WTC11 (cell line): ENCODE measurements around the gene RNF126.
"Not testable (repeated sequence)": the region's sequence is repeated elsewhere in the genome, so short reads cannot be mapped to it uniquely, and the experiment has no call there.

Experiments
- NFE2L1 ChIP-seq: sonication (generic); formaldehyde crosslinking; IDR thresholded peaks from 2 replicates; pipeline ENCODE4 v1.8.1; 2023; ENCODE audit warnings: missing genetic modification reagents
- TF ChIP-seq, protein P1 (sequence below): fragments of 200-600 bp; IDR thresholded peaks from 2 replicates; pipeline ENCODE4 v1.8.0; 2022; ENCODE audit warnings: antibody characterized with exemption
- TF ChIP-seq, protein P2 (sequence below): sonication (generic); formaldehyde crosslinking; IDR thresholded peaks from 2 replicates; pipeline ENCODE4 v1.8.0; 2022; ENCODE audit warnings: mild to moderate bottlenecking, missing genetic modification reagents

DNA sequence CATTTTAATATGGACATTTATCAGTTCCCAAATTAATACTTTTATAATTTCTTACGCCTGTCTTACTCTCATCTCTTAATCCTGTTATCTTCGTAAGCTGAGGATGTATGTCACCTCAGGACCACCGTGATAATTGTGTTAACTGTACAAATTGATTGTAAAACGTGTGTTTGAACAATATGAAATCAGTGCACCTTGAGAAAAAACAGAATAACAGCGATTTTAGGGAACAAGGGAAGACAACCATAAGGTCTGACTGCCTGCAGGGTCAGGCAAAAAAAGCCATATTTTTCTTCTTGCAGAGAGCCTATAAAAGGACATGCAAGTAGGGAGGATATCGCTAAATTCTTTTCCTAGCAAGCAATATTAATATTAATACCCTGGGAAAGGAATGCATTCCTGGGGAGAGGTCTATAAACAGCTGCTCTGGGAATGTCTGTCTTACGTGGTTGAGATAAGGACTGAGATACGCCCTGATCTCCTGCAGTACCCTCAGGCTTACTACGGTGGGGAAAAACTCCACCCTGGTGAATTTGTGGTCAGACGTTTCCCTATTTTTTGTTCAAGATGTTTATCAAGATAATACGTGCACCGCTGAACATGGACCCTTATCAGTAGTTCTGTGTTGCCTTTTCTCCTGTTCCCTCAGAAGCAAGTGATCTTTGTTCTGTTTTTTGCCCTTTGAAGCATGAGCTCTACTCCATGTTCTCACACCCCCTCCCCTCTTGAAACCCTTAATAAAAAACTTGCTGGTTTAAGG is 5.8 kb upstream of the RNF126 start:
- TF ChIP-seq, protein P1, sequence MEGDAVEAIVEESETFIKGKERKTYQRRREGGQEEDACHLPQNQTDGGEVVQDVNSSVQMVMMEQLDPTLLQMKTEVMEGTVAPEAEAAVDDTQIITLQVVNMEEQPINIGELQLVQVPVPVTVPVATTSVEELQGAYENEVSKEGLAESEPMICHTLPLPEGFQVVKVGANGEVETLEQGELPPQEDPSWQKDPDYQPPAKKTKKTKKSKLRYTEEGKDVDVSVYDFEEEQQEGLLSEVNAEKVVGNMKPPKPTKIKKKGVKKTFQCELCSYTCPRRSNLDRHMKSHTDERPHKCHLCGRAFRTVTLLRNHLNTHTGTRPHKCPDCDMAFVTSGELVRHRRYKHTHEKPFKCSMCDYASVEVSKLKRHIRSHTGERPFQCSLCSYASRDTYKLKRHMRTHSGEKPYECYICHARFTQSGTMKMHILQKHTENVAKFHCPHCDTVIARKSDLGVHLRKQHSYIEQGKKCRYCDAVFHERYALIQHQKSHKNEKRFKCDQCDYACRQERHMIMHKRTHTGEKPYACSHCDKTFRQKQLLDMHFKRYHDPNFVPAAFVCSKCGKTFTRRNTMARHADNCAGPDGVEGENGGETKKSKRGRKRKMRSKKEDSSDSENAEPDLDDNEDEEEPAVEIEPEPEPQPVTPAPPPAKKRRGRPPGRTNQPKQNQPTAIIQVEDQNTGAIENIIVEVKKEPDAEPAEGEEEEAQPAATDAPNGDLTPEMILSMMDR = not testable (repeated sequence)
- TF ChIP-seq, protein P2, sequence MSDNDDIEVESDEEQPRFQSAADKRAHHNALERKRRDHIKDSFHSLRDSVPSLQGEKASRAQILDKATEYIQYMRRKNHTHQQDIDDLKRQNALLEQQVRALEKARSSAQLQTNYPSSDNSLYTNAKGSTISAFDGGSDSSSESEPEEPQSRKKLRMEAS (CRISPR knock-in tag) = not testable (repeated sequence)
- not testable (repeated sequence) for TF ChIP-seq NFE2L1 (CRISPR knock-in tag)
